ENCODE data around the gene BCR. TPM values are rescaled to one million over a fixed set of nuclear protein-coding genes. Genes with fewer than 3 reads are reported as not detected.

The BCR gene
- total and polyA plus RNA-seq, 10 donors = 15.2 to 64.8 (median 50.7) TPM

DNA sequence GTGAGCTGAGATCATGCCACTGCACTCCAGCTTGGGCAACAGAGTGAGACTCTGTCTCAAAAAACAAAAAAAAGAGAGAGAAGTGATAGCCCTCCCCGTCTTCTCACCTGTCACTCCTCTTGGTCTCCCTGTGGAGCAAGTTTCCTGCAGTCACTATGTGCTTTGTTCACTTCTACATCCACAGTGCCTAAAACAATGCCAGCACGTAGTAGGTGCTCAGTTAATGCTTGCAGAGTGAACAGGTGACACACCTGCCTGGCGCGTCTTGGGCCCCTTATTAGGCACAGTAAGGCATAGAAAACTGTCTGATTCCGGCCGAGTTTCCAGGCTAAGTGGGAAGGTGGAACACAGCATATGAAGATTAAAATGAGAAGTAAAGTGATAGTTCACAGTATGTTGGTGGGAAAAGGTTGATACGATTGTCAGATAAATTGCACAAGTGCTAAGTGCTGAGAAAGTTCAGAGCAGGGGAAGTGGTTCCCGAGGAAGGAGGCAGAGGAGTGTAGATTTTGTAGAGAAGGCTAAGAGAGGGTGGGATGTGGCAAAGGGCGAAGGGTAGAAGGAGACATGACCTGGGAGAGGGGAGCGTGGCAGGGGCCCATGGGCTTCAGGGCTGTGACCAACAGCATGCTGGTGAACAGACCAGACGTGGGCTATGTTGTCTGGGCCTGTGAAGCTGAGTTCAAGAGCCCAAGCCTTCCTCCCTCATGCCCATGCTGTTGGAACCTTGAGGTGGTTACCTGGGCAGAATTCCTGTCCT is 41.9 kb downstream of the BCR start:
- peaks cover 0 to 2% (median 0%) of the 10 kb centered on the region in 6 donors for H3K36me3 ChIP-seq
- peaks cover 55 to 100% (median 98%) of the 10 kb centered on the region in 6 donors for H3K4me1 ChIP-seq
- DNase-seq = peak; percentile 52
- no peak overlapping the region for H3K4me3 ChIP-seq
- peak overlapping the region in 7 of 8 donors; percentile 58 to 82 (median 70) for H3K27ac ChIP-seq
- TF ChIP-seq POLR2A (IDR thresholded peaks at IDR 0.05) (no peak), POLR2AphosphoS5 (IDR thresholded peaks at IDR 0.05) (no peak)
- TF ChIP-seq, protein P1, sequence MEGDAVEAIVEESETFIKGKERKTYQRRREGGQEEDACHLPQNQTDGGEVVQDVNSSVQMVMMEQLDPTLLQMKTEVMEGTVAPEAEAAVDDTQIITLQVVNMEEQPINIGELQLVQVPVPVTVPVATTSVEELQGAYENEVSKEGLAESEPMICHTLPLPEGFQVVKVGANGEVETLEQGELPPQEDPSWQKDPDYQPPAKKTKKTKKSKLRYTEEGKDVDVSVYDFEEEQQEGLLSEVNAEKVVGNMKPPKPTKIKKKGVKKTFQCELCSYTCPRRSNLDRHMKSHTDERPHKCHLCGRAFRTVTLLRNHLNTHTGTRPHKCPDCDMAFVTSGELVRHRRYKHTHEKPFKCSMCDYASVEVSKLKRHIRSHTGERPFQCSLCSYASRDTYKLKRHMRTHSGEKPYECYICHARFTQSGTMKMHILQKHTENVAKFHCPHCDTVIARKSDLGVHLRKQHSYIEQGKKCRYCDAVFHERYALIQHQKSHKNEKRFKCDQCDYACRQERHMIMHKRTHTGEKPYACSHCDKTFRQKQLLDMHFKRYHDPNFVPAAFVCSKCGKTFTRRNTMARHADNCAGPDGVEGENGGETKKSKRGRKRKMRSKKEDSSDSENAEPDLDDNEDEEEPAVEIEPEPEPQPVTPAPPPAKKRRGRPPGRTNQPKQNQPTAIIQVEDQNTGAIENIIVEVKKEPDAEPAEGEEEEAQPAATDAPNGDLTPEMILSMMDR (IDR thresholded peaks at IDR 0.05 in 8 of 11, conservative IDR thresholded peaks at IDR 0.05 in 3 of 11) = no peak
- WGBS, 5 donors = 62 to 79% (median 68%) methylated on average over 11 of the region's 11 CpGs
- intact Hi-C loops (cut with DNase I; ENCODE audit: low total_unique reads) = loop anchor here (10.0 kb wide), 1 partner anchor 53 kb away; no protein-coding TSS in a partner anchor
- no peaks in the 10 kb centered on the region for H3K27me3 ChIP-seq (replicated peaks in 1 of 7)
- peaks cover 0 to 2% (median 0%) of the 10 kb centered on the region in 8 donors for H3K9me3 ChIP-seq

DNA sequence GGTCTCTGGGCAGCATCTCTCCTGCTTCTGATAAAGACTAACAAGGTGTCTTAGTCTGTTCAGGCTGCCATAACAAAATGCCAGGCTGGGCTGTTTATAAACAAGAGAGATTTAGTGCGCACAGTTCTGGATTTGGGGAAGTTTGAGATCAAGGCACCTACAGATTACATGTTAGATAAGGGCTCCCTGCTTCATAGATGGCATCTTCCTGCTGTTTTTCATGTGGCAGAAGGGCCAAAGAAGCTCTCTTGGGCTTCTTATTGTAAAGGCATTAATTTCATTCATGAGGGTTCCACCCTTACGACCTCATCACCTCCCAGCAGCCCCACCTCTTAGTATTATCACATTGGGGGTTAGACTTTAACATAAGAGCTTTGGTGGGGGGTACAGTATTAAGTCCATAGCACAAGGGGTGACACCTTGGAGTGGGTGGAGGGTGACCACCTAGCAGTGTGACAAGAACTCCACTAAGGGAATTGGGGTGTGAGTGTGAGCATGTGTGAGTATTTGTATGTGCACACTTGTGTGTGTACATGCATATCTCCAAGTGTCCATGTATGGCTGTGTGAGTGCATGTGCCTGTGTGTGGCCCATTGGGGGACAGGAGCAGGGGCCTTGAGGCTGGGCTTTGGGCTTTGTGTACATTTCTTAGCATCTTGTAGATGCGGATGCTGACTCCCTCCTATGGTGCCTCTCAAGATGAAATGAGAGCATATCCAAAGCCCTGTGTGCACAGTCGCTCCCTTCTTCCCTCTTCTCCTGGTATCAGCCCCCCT is 42.7 kb downstream of the BCR start:
- TF ChIP-seq, protein P1 (IDR thresholded peaks at IDR 0.05 in 8 of 11, conservative IDR thresholded peaks at IDR 0.05 in 3 of 11) = no peak
- TF ChIP-seq POLR2AphosphoS5 (IDR thresholded peaks at IDR 0.05) = no peak
- TF ChIP-seq POLR2A (IDR thresholded peaks at IDR 0.05) = no peak
- Histone ChIP-seq H3K27ac (peak overlapping the region in 7 of 8 donors; percentile 58 to 82 (median 70)), H3K4me1 (peaks cover 48 to 100% (median 93%) of the 10 kb centered on the region in 6 donors), H3K4me3 (no peak overlapping the region), H3K36me3 (peaks cover 0 to 5% (median 0%) of the 10 kb centered on the region in 6 donors), H3K27me3 (replicated peaks in 1 of 7) (no peaks in the 10 kb centered on the region), H3K9me3 (peaks cover 0 to 10% (median 6%) of the 10 kb centered on the region in 8 donors)
- WGBS, 5 donors = 64 to 82% (median 78%) methylated on average over 4 of the region's 4 CpGs
- intact Hi-C loops (cut with DNase I; ENCODE audit: low total_unique reads) = loop anchor here (10.0 kb wide), 1 partner anchor 52 kb away; no protein-coding TSS in a partner anchor
- no peak for DNase-seq

DNA sequence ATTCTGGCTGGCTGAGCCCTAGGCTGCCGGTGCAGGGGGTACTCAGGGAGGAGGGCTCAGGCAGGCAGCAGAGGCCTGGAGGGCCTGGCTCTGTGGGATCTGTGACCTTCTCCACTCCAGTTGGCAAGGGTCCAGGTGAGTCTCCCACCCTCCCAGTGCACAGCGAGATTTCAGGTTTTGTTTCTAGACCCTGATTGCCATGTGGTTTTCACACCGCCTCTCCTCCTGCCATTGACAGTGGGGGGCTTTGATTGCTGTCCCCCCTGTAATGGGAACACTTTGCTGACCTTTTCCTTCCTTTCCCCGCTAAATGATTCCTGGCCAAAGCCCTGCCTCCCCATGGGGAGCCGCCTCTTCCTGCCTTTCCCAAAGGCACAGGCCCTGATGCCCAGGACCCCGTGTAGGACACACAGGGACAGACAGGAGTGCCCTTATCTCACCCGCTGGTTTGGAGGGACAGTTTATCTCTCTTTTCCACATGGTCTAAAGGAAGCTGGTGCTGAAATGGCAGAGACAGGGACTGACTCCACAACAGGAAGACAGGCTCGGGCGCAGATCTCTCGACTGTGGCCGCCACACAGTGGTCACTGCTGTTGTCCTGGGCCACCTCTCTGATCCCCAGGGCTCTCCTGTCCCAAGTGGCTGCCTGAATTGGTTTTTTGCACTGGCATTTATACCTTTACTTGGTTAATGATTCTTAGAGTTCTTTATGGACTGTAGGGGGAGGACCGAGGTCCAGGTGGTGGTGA is 43.4 kb downstream of the BCR start:
- intact Hi-C loops (cut with DNase I; ENCODE audit: low total_unique reads) = loop anchor here (10.0 kb wide), 1 partner anchor 51 kb away; no protein-coding TSS in a partner anchor
- H3K27me3 ChIP-seq (replicated peaks in 1 of 7) = no peaks in the 10 kb centered on the region
- TF ChIP-seq POLR2AphosphoS5 (IDR thresholded peaks at IDR 0.05) = peak; percentile 25 to 83 (median 81)
- no peak for TF ChIP-seq POLR2A (IDR thresholded peaks at IDR 0.05)
- TF ChIP-seq, protein P1 (IDR thresholded peaks at IDR 0.05 in 8 of 11, conservative IDR thresholded peaks at IDR 0.05 in 3 of 11) = no peak
- peak; percentile 85 for DNase-seq
- no peak overlapping the region for H3K4me3 ChIP-seq
- peaks cover 0 to 18% (median 13%) of the 10 kb centered on the region in 8 donors for H3K9me3 ChIP-seq
- peak overlapping the region; percentile 45 to 82 (median 70) for H3K27ac ChIP-seq
- peaks cover 0 to 5% (median 0%) of the 10 kb centered on the region in 6 donors for H3K36me3 ChIP-seq
- H3K4me1 ChIP-seq = peaks cover 41 to 92% (median 85%) of the 10 kb centered on the region in 6 donors
- WGBS, 5 donors = 49 to 69% (median 59%) methylated on average over 11 to 12 of the region's 12 CpGs
